NCI-H2029 treated with DMSO at 0.1 percent for 48 hours (cell line): ENCODE measurements around the gene SERF1B.
"Not testable (repeated sequence)": the region's sequence is repeated elsewhere in the genome, so short reads cannot be mapped to it uniquely, and the experiment has no call there.

Experiments
- DNase-seq: peaks from one replicate; lab custom pipeline; 2025; lab: John Stamatoyannopoulos, UW

SERF1B gene

DNA sequence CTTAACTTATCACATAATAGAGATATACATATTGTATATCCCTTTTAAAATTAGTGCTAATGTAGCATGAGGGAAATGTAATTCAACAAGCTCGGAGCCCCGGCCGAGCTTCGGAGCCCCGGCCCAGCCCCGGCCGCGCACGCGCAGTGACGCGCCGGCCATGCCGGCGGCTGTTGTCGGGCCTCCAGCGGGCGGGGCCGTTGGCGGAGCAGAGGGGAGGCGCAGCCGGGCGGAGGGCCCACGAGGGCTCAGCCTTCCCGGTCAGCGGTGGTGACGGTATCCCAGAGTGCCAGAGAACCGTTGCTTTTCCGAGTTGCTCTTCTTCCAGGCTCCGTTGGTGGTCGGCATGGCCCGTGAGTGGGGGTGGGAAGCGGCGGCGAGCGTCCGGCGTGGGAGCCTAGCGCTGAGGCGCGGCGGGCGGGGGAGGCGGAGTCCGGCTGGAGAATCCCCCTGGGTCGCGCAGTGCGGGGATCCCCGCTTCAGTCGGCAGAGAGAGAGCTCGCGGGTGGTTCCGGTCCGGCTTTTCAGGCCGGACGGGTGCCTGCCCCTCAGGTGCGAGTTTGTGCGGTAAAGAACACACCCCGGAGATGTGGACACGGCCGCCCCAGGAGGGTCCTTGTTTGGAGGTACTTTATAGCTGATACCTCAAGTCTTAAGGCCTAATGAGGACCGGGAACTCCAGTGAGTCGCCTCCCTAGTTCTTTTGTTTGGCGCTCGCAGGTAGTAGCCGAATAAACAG lies at the start of gene SERF1B:
Gene SERF1B (plus strand): TSS at position 146 of the 739 bp plus-strand sequence. CDS start 201 bp downstream, at position 347.
- not testable (repeated sequence) for DNase-seq

- DNase-seq = not testable (repeated sequence)
Observed at GRCh38 chr5:69991713-69992112, 33.3 kb upstream of the SERF1B start.

- not testable (repeated sequence) for DNase-seq
Observed at GRCh38 chr5:69995535-69995934, 29.5 kb upstream of the SERF1B start.

DNA sequence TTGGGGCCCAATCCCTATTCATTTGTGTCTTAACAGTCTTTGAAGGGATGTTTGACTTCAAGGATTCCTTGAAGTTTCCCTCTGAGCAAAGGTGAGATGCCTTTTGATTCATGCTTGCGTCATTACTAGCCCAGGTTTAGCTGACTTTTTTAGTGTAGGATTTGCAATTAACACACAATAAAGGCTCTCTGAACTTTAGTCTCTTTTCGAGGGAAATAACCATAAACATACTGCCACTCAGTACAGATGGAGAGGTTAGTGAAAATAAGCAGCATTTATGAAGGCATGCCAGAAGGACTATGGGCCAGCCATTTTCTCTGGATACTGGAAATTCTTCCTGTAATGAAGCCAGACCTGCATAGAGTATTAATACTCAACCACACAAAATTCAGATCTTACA lies 4.4 kb upstream of the SERF1B start:
- DNase-seq = not testable (repeated sequence)

- DNase-seq = not testable (repeated sequence)
Observed at GRCh38 chr5:70025845-70026145, 744 bp downstream of the SERF1B start.

- not testable (repeated sequence) for DNase-seq
Observed at GRCh38 chr5:70031204-70031603, 6.2 kb downstream of the SERF1B start.

DNA sequence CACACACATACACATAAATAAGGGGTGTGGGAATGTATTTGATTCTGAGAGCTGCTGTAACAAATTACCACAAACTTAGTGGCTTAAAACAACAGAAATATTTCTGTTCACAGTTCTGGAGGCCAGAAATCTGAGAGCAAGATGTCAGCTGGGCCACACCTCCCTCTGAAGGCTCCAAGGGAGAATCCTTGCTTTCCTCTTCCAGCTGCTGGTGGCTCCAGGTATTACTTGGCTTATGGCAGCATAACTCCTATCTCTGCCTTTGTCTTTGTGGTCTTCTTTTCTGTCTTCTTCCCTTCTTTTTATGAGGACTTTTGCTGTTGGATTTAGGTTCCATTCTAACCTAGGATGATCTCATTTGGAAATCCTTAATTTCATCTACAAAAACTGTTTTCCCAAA lies 16.4 kb downstream of the SERF1B start:
- DNase-seq = not testable (repeated sequence)

- not testable (repeated sequence) for DNase-seq
Observed at GRCh38 chr5:70049790-70050142, 24.7 kb downstream of the SERF1B start.

DNA sequence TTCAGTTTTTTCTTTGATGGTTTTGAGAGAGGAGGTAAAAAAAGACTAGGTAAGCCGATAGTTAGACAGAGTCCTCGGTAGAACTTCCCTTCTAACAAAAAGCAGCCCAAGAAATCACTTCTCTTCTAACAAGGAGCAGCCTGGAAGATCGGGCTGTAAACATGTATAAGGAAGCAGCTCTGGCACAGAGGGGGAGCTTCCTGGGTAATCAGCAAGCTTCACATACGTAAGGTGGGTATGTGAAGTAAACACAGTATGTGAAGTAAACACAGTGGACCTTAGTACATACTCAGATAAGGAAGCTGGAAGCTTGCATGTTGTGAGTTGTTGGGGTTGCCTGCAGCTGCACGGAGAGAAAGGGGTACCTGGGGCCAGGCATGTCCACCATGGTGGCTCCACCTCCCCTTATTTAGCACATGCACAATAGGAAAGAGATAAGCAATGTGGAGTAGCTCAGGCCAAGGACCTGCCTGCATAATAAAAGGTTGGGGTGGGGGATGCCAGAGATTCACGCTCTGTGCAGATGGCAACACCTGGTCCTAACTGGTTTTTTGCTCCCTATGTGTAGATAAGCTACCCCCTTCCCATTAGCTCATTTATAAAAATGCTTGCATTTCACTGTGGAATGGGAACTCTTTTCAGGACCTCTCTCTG lies 31.4 kb downstream of the SERF1B start:
- DNase-seq = not testable (repeated sequence)

- not testable (repeated sequence) for DNase-seq
Observed at GRCh38 chr5:70057140-70057539, 32.1 kb downstream of the SERF1B start.

DNA sequence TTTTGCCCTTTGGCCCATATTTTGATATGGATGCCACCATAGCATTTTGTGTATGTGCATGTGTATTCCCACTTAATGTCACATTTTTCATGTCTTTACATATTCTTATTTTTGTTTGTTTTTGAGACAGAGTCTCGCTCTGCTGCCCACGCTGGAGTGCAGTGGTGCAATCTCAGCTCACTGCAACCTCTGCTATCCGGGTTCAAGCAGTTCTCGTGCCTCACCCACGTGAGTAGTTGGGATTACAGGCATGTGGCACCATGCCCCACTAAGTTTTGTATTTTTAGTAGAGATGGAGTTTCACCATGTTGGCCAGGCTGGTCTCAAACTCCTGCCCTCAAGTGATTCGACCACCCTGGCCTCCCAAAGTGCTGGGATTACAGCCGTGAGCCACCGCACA lies 52.6 kb downstream of the SERF1B start:
- not testable (repeated sequence) for DNase-seq

- not testable (repeated sequence) for DNase-seq
Observed at GRCh38 chr5:70088907-70089464, 63.9 kb downstream of the SERF1B start.

- not testable (repeated sequence) for DNase-seq
Observed at GRCh38 chr5:70091776-70092175, 66.7 kb downstream of the SERF1B start.
